Lower lobe of right lung (tissue), 2 donors: ENCODE results near the gene LPP. TPM values are rescaled to one million over a fixed set of nuclear protein-coding genes. Genes with fewer than 3 reads are reported as not detected.

ENCODE experiments used
- ATAC-seq, 2 donors: fragments of 200-7000 bp; cut with Tn5 transposase; one replicate each; pipeline ENCODE4 v1.9.1; 2020 to 2022; ENCODE audit warnings: mild to moderate bottlenecking in 2 of 2, moderate library complexity in 2 of 2
- DNase-seq: peaks from one replicate; pipeline ENCODE4 v3.0.0-alpha.2; 2020
- H3K27ac ChIP-seq: fragments of 200-600 bp; one replicate; pipeline ENCODE4 v1.8.0; 2022
- H3K27me3 ChIP-seq: fragments of 200-600 bp; one replicate; pipeline ENCODE4 v1.8.0; 2022; ENCODE audit warnings: low read depth
- H3K36me3 ChIP-seq: fragments of 200-600 bp; one replicate; pipeline ENCODE4 v1.8.0; 2022; ENCODE audit warnings: mild to moderate bottlenecking
- H3K4me1 ChIP-seq: fragments of 200-600 bp; one replicate; pipeline ENCODE4 v1.8.0; 2022
- H3K4me3 ChIP-seq: fragments of 200-600 bp; one replicate; pipeline ENCODE4 v1.8.0; 2022; ENCODE audit warnings: mild to moderate bottlenecking
- H3K9me3 ChIP-seq: fragments of 200-600 bp; one replicate; pipeline ENCODE4 v1.8.0; 2022
- intact Hi-C: fragments of 100-400 bp; cut with DNase I; formaldehyde crosslinking; loops from one replicate; pipeline ENCODE4 v1.11.0; 2022
- total RNA-seq: library from RNA; stranded (reverse); fragmentation: NEBNext Ultra II Directional; extraction: Animal tissue kit (Norgen Biotek cat#: 25700); gene quantifications from one replicate; pipeline ENCODE4 v1.2.1, GENCODE V29; 2021
- TF ChIP-seq, protein P1 (sequence below): fragments of 200-600 bp; IDR thresholded peaks from one replicate; pipeline ENCODE4 v1.8.0; 2022; ENCODE audit warnings: antibody characterized with exemption, mild to moderate bottlenecking
- donor health status: DM: no; HTN: yes; CAD: no; lungs with severe emphysema.

LPP gene
- total RNA-seq, 1 donor from 2014 or later: 180 TPM

DNA sequence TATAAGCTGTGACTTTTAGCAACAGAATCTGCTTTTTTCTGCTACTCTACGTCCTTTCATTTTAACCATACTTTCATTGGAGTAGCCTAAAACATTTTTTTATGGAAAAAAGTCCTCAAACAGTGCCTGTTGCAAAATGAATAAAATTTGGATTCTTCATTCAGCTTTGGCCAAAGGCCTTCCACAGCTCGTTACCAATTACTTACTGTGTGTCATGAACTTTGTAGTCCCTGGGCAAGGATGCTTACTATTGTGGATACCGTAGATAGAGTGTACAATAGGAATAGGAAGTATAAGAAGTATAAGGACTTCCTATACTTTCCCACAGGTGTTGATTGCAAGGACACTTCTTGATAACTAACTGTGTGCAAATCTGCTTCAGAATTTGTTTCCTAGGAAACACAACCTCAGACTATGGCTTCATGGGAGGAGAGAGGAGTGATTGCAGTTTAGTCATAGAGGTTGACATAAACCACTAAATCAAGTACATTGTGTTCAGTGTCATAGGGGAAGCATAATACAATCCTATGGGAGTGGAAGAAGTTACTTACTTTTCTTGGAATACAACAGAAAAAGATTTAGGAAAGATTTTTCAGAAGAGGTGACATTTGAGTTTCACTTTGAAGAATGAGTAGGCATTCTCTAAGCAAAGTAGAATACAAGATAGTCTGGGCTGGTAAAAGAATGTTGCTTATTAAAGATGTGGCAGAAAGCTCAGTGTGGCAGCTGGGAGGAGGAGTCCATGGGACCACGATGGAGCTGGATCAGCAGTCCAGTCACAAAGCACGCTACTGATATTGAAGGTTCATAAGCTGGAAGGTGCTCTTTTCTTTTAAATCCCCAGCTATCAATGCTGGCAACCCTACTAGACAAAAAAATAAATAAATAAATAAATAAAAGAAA lies 708.1 kb downstream of the LPP start:
- no peaks in the 10 kb centered on the region for H3K4me1 ChIP-seq
- H3K4me3 ChIP-seq: no peak overlapping the region
- ATAC-seq: peak; percentile 31 to 38
- H3K27me3 ChIP-seq: no peaks in the 10 kb centered on the region
- TF ChIP-seq, protein P1, sequence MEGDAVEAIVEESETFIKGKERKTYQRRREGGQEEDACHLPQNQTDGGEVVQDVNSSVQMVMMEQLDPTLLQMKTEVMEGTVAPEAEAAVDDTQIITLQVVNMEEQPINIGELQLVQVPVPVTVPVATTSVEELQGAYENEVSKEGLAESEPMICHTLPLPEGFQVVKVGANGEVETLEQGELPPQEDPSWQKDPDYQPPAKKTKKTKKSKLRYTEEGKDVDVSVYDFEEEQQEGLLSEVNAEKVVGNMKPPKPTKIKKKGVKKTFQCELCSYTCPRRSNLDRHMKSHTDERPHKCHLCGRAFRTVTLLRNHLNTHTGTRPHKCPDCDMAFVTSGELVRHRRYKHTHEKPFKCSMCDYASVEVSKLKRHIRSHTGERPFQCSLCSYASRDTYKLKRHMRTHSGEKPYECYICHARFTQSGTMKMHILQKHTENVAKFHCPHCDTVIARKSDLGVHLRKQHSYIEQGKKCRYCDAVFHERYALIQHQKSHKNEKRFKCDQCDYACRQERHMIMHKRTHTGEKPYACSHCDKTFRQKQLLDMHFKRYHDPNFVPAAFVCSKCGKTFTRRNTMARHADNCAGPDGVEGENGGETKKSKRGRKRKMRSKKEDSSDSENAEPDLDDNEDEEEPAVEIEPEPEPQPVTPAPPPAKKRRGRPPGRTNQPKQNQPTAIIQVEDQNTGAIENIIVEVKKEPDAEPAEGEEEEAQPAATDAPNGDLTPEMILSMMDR: no peak
- no peaks in the 10 kb centered on the region for H3K9me3 ChIP-seq
- intact Hi-C loops: no loop called here
- no peak overlapping the region for H3K27ac ChIP-seq
- peaks cover 8% of the 10 kb centered on the region for H3K36me3 ChIP-seq
- no peak for DNase-seq

DNA sequence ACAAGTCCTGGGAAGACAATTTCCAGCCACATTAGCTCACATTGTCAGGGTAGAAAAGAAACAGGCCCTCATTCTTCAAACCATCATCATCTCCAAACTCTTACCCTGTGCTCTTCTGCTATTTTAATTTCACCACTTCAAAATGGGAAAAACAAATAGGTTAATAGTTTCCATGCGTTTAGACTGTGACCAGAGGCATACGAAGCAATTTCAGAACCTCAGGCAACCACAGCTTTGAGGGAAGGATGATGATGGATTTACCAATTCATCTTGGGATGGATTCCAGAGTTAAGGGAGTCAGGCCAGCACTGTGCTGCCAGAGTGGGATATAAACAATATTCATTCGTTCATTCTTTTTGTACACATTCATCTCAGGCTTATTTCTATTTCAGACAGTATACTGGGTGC lies 710.0 kb downstream of the LPP start:
- DNase-seq (no peak), ATAC-seq (no peak)
- intact Hi-C loops: no loop called here
- no peaks in the 10 kb centered on the region for H3K9me3 ChIP-seq
- TF ChIP-seq, protein P1: no peak
- no peak overlapping the region for H3K4me3 ChIP-seq
- no peaks in the 10 kb centered on the region for H3K27me3 ChIP-seq
- H3K27ac ChIP-seq: no peak overlapping the region
- H3K4me1 ChIP-seq: no peaks in the 10 kb centered on the region
- H3K36me3 ChIP-seq: peaks cover 8% of the 10 kb centered on the region

DNA sequence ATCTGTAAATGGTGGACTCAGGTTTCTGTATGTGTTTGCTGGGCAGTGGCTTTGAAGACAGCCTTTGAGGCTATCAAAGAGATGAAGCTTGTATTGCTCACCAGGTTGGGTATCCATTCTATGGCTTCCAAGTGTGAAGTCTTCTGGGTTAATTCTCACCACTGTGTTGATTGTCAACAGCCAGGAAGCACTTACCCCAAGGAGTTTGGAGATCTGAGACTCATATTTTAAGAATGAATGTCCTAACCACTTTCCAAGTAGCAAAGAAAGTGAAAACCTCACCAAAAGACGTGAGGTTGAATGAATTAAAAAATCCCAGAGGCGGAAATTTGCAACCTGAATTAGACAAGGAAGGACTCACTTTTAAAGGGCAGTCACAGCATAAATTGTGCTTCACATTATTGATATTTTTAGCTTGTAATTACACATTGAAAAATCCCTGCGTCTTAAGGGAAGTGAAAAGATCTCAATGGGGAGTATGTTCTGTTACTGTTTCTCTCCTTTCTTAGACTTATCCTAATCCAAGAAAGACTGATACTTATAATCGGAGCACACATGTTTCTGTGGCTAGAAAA lies 713.8 kb downstream of the LPP start:
- Histone ChIP-seq H3K27me3 (no peaks in the 10 kb centered on the region), H3K9me3 (no peaks in the 10 kb centered on the region), H3K27ac (no peak overlapping the region), H3K36me3 (peaks cover 13% of the 10 kb centered on the region), H3K4me3 (no peak overlapping the region), H3K4me1 (no peaks in the 10 kb centered on the region)
- ATAC-seq (no peak), DNase-seq (no peak)
- TF ChIP-seq, protein P1: no peak
- intact Hi-C loops: no loop called here

DNA sequence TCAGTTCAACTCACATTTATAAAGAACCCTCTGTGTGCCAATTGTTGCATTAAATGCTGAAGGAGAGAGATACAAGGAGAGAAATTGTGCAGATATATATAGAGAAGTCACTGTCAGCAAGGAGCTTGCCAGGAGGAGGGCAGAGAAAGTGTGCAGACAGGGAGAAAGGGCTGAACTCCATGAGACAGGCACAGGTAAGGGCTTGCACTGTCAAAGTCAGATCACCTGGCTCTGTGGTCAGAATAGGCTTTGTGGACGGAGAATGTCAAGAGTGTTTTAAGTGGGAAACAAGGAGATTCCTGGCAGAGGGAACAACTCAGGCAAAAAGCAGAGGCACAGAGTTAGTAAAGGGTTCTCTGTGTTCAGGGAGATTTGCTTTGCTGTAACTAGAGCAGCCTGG lies 714.8 kb downstream of the LPP start:
- no peak for DNase-seq
- intact Hi-C loops: no loop called here
- Histone ChIP-seq H3K4me1 (no peaks in the 10 kb centered on the region), H3K27me3 (no peaks in the 10 kb centered on the region), H3K9me3 (no peaks in the 10 kb centered on the region), H3K36me3 (peaks cover 21% of the 10 kb centered on the region), H3K4me3 (no peak overlapping the region), H3K27ac (no peak overlapping the region)
- TF ChIP-seq, protein P1: no peak
- ATAC-seq: peak; percentile 87 to 95

DNA sequence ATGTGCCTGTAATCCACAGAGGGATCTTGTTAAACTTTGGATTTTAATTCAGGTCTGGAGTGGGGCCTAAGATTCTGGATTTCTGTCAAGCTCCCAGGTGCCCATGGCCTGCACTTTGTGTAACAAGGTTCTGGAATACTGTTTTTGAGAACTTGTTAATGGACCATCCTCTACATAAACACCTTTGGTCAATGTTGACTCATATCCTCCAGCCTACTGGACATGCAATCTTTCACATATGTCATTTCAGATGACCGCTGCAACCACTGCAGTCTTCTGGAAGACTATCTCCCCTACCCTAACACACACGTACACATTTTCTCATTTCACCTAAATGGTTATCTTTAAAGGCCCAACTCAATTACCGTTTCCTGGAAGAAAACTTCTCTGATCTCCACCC lies 715.7 kb downstream of the LPP start:
- no peaks in the 10 kb centered on the region for H3K27me3 ChIP-seq
- ATAC-seq: peak in 1 of 2 donors; percentile 15
- no peak for DNase-seq
- no peak overlapping the region for H3K4me3 ChIP-seq
- H3K36me3 ChIP-seq: peaks cover 26% of the 10 kb centered on the region
- no peak overlapping the region for H3K27ac ChIP-seq
- intact Hi-C loops: no loop called here
- no peaks in the 10 kb centered on the region for H3K9me3 ChIP-seq
- H3K4me1 ChIP-seq: no peaks in the 10 kb centered on the region
- TF ChIP-seq, protein P1: no peak
